Measurements from ENCODE around the gene CHD9NB.
"Not testable (repeated sequence)": the region's sequence is repeated elsewhere in the genome, so short reads cannot be mapped to it uniquely, and the experiment has no call there.

The CHD9NB gene

GRCh38 chr16:53048139-53048915 lies 4.4 kb downstream of the CHD9NB start:
- no peak for DNase-seq (ENCODE audit: low read depth)
- TF ChIP-seq CTCF (conservative IDR thresholded peaks at IDR 0.05; ENCODE audit: low read length) = no peak
- no peak overlapping the region for H3K4me3 ChIP-seq (ENCODE audit: low read length)

GRCh38 chr16:53047515-53047914 lies 5.2 kb downstream of the CHD9NB start:
- DNase-seq (ENCODE audit: low read depth); H3K4me3 ChIP-seq (ENCODE audit: low read length): not testable (repeated sequence)

DNA sequence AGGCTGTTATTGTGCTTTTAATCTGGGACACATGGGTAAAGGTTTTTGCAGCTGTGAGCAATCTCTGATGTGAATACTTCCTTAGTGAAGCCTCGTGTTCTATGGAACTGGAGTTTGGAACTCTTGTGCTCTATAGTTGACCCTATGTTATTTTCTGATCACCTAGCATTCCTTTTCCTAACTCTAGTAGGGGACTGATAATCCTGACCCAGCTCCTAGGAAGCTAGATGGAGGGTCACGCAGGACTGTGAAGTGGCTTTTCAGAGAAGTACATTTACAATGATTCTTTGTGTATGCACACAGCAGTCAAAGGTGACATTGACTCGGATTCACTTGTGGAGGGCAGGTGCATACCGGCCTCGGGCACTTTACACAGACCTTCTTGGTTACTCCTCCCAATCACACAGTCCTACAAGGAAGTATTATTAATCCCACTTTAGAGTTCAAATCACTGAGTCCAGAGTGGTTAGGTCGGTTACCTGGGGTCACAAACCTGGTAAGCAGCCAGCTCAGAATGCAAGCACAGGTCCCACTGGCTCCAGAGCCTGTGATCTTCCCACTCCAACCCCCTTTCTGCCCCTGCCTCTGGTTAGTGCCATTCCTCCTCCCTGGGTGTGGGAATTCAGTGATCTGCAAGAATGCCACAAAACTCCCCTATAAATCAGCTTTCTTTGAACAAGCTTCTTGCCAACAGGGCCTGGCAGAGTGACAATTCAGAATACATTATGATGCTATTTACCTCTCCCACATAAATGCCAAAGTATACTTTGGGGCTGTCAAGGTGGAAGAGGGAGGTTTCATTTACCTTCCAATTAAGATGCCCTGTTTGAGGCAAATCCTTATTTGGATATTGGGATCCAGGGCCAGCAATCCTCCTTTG lies 7.1 kb downstream of the CHD9NB start:
- TF ChIP-seq CTCF (conservative IDR thresholded peaks at IDR 0.05; ENCODE audit: low read length) = no peak
- H3K4me3 ChIP-seq (ENCODE audit: low read length) = no peak overlapping the region
- DNase-seq (ENCODE audit: low read depth) = no peak

GRCh38 chr16:53043986-53044601 lies 8.6 kb downstream of the CHD9NB start:
- no peak for DNase-seq (ENCODE audit: low read depth)
- TF ChIP-seq CTCF (conservative IDR thresholded peaks at IDR 0.05; ENCODE audit: low read length) = no peak
- H3K4me3 ChIP-seq (ENCODE audit: low read length) = no peak overlapping the region

GRCh38 chr16:53043428-53043831 lies 9.3 kb downstream of the CHD9NB start:
- no peak overlapping the region for H3K4me3 ChIP-seq (ENCODE audit: low read length)
- no peak for TF ChIP-seq CTCF (conservative IDR thresholded peaks at IDR 0.05; ENCODE audit: low read length)
- no peak for DNase-seq (ENCODE audit: low read depth)

GRCh38 chr16:53042235-53042701 lies 10.4 kb downstream of the CHD9NB start:
- TF ChIP-seq CTCF (conservative IDR thresholded peaks at IDR 0.05; ENCODE audit: low read length) = no peak
- no peak for DNase-seq (ENCODE audit: low read depth)
- H3K4me3 ChIP-seq (ENCODE audit: low read length) = no peak overlapping the region

DNA sequence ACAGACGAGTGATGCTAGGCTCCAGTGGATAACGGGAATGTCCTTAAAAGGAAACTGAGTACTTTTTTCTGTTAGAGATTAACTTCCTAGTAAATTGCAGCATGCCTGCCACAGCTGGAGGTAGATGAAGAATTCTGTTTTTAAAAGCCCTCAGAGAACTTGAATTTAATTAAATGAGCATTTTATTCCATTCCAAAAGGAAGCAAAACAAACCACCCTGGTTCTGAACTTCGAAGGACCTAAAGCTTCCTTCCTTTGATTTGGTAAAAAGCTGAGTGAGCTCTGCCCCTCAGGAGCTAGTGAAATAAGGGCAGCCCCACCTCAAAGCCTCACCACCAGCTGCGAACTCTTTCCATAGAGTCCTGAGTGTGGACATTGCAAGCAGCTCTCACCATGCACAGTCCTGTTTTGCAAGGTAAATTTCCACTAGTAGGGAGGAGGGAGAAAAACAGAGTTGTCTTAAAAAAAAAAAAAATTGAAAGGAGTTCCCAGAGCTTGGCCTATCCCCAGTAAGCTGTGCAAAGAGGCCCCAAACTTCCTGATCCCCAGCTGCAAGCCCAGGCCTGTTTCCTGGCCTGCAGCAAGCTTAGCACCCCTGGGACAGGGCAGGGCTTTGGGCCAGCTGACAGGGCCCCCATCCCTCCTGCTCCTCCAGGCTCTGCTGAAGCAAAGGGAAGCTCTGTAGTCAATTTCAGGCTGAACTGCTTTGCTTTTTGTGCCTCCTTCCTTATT lies 11.2 kb downstream of the CHD9NB start:
- H3K4me3 ChIP-seq (ENCODE audit: low read length) = no peak overlapping the region
- peak; percentile 55 for DNase-seq (ENCODE audit: low read depth)
- no peak for TF ChIP-seq CTCF (conservative IDR thresholded peaks at IDR 0.05; ENCODE audit: low read length)

Measured in AG10803 (cell line).